ENCODE measurements around the gene TRAPPC12.
"Not testable (repeated sequence)": the region's sequence is repeated elsewhere in the genome, so short reads cannot be mapped to it uniquely, and the experiment has no call there.

Gene TRAPPC12

GRCh38 chr2:3369340-3370181 lies 9.9 kb upstream of the TRAPPC12 start:
- DNase-seq: not testable (repeated sequence)

- no peak for DNase-seq
Observed at GRCh38 chr2:3376821-3377220, 2.7 kb upstream of the TRAPPC12 start.

- no peak for DNase-seq
Observed at GRCh38 chr2:3377279-3377611, 2.2 kb upstream of the TRAPPC12 start.

GRCh38 chr2:3377612-3378432 lies 1.7 kb upstream of the TRAPPC12 start, which contains the start of gene EIPR1:
Gene EIPR1, minus strand, starts transcription at chr2:3377818. Its CDS starts 129 bp downstream, at chr2:3377689.
- DNase-seq: peak; percentile 98

GRCh38 chr2:3379339-3379646 lies 201 bp upstream of the TRAPPC12 start:
- no peak for DNase-seq

GRCh38 chr2:3386448-3386958 lies 7.0 kb downstream of the TRAPPC12 start:
- no peak for DNase-seq

GRCh38 chr2:3387011-3387410 lies 7.5 kb downstream of the TRAPPC12 start:
- no peak for DNase-seq

GRCh38 chr2:3387644-3388411 lies 8.3 kb downstream of the TRAPPC12 start:
- DNase-seq: no peak

GRCh38 chr2:3388412-3388738 lies 8.9 kb downstream of the TRAPPC12 start:
- no peak for DNase-seq

GRCh38 chr2:3389193-3389592 lies 9.7 kb downstream of the TRAPPC12 start:
- DNase-seq: no peak

- DNase-seq: no peak
Observed at GRCh38 chr2:3390041-3390440, 10.5 kb downstream of the TRAPPC12 start.

GRCh38 chr2:3392216-3392615 lies 12.7 kb downstream of the TRAPPC12 start:
- DNase-seq: no peak

- no peak for DNase-seq
Observed at GRCh38 chr2:3396920-3397559, 17.5 kb downstream of the TRAPPC12 start.

GRCh38 chr2:3398857-3399256 lies 19.4 kb downstream of the TRAPPC12 start:
- DNase-seq: no peak

GRCh38 chr2:3399381-3399780 lies 19.9 kb downstream of the TRAPPC12 start:
- no peak for DNase-seq

- no peak for DNase-seq
Observed at GRCh38 chr2:3399829-3400228, 20.3 kb downstream of the TRAPPC12 start.

- DNase-seq: no peak
Observed at GRCh38 chr2:3403587-3404334, 24.3 kb downstream of the TRAPPC12 start.

- no peak for DNase-seq
Observed at GRCh38 chr2:3404349-3404894, 24.9 kb downstream of the TRAPPC12 start.

- no peak for DNase-seq
Observed at GRCh38 chr2:3405307-3405706, 25.8 kb downstream of the TRAPPC12 start.

- no peak for DNase-seq
Observed at GRCh38 chr2:3405876-3406275, 26.4 kb downstream of the TRAPPC12 start.

GRCh38 chr2:3406501-3406900 lies 27.0 kb downstream of the TRAPPC12 start:
- no peak for DNase-seq

GRCh38 chr2:3408781-3409180 lies 29.3 kb downstream of the TRAPPC12 start:
- no peak for DNase-seq
